IPS-18a (cell line): ENCODE data around the gene PPP4R1.

Experiments used
- H3K27ac ChIP-seq: one replicate; pipeline ENCODE4 v1.5.1; 2013; ENCODE audit warnings: low read length
- H3K27me3 ChIP-seq: one replicate; pipeline ENCODE4 v1.6.1; 2013; ENCODE audit warnings: mild to moderate bottlenecking, low read length; ENCODE audit not compliant: control insufficient read depth, insufficient read depth
- H3K36me3 ChIP-seq: one replicate; pipeline ENCODE4 v1.6.1; 2013; ENCODE audit warnings: low read depth, low read length; ENCODE audit not compliant: control insufficient read depth
- H3K4me1 ChIP-seq: one replicate; pipeline ENCODE4 v1.6.1; 2013; ENCODE audit warnings: low read depth, low read length; ENCODE audit not compliant: control insufficient read depth
- H3K4me3 ChIP-seq: one replicate; pipeline ENCODE4 v1.5.1; 2013; ENCODE audit warnings: low read length
- H3K9ac ChIP-seq: one replicate; pipeline ENCODE4 v1.6.1; 2013; ENCODE audit warnings: mild to moderate bottlenecking, low read length, moderate library complexity
- H3K9me3 ChIP-seq: one replicate; pipeline ENCODE4 v1.6.1; 2013; ENCODE audit warnings: low read depth, low read length; ENCODE audit not compliant: control insufficient read depth

PPP4R1 gene, protein sequence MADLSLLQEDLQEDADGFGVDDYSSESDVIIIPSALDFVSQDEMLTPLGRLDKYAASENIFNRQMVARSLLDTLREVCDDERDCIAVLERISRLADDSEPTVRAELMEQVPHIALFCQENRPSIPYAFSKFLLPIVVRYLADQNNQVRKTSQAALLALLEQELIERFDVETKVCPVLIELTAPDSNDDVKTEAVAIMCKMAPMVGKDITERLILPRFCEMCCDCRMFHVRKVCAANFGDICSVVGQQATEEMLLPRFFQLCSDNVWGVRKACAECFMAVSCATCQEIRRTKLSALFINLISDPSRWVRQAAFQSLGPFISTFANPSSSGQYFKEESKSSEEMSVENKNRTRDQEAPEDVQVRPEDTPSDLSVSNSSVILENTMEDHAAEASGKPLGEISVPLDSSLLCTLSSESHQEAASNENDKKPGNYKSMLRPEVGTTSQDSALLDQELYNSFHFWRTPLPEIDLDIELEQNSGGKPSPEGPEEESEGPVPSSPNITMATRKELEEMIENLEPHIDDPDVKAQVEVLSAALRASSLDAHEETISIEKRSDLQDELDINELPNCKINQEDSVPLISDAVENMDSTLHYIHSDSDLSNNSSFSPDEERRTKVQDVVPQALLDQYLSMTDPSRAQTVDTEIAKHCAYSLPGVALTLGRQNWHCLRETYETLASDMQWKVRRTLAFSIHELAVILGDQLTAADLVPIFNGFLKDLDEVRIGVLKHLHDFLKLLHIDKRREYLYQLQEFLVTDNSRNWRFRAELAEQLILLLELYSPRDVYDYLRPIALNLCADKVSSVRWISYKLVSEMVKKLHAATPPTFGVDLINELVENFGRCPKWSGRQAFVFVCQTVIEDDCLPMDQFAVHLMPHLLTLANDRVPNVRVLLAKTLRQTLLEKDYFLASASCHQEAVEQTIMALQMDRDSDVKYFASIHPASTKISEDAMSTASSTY

DNA sequence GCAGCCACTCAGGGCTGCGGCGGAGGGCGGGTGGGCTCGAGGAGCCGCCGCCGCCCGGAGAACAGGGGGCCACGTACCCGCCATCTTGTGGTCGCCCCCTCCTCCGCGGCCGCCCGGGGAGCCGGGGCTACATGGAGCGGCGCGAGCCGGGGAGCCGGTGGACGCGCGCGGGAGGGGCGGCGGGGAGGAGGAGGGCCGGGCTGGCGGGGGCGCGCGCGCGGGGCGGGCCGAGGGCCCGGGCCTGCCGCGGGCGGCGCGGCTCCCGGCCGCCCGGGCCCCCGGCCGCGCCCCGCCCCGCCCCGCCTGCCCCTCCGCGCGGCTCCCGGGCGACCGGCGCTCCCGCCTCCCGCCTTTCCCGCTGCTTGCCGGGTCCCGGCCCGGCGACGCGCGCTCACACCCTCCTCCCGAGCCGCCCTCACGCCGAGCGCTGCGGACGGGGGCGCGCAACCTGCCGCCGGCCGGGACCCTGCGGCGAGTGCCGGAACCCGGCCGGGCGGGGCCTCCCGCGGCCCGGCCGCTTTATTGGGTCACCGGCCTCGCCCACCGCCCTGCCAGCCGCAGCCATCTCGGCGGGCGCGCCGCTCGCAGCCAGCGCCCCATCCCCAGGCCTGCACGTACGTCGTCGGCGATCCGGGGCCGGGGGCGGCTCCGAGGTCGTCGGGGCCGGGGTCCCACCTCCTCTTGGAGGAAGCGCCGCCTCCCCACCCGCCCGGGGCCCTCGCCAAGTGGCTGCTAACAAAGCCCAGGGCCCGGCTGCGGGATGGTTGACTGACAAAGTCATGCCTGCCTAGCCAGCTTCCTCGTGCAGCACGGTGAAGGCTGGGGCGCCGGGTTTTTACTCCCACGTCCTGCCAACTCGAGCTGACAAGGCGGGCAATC lies at the start of gene PPP4R1:
PPP4R1 (minus strand) TSS at position 159 of the 879 bp plus-strand sequence; CDS start at position 84, 75 bp downstream.
- H3K9me3 ChIP-seq, result no peaks in the 10 kb centered on the region
- peak within 1 kb of the TSS; percentile 81 for H3K4me3 ChIP-seq
- H3K36me3 ChIP-seq, result peaks cover 8% of the 10 kb centered on the region
- no peaks in the 10 kb centered on the region for H3K27me3 ChIP-seq
- H3K4me1 ChIP-seq, result peaks cover 13% of the 10 kb centered on the region
- H3K9ac ChIP-seq, result peak within 1 kb of the TSS; percentile 90
- peak within 1 kb of the TSS; percentile 88 for H3K27ac ChIP-seq

DNA sequence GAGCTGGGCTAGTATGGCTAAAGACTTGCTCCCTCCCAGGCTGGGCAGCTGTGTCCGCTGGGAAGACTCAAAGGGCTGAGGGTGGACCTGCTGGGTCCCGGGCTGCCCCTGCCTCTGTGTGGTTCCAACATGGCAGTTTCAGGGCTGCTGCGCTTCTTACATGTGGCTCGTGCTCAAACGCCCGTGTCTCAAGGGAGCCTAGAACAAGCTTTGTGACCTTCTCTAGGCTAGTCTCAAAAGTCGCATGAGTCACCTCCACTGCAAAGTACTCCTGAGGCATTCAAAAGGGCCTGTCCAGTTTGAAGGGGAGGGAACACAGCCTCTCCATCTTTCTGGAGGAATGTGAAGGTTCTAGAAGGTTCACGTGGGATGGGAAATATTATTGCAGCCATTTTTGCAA lies 49.0 kb upstream of the PPP4R1 start:
- Histone ChIP-seq H3K9ac (no peak overlapping the region), H3K4me3 (no peak overlapping the region), H3K27me3 (no peaks in the 10 kb centered on the region), H3K27ac (no peak overlapping the region), H3K9me3 (no peaks in the 10 kb centered on the region), H3K36me3 (no peaks in the 10 kb centered on the region), H3K4me1 (no peaks in the 10 kb centered on the region)

DNA sequence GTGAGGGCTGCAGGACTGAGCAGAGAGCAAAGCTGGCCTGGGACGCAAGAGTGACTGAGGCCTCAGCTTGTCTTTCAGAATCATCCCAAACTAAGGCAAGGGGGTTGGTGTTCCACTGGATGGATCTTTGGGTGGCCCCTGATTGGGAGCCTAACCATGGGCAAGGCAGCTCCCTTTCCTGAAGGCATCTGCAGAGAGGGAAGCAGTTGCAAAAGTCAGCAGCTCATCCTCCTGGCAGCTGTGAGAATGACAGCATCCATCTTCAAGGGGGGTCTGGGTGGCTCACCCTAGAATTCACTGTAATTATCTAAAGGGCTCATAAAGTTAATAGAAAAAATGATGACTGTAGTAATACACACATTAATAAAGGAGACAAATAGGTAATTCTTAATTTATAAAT lies 47.2 kb upstream of the PPP4R1 start:
- no peaks in the 10 kb centered on the region for H3K4me1 ChIP-seq
- no peaks in the 10 kb centered on the region for H3K36me3 ChIP-seq
- H3K4me3 ChIP-seq, result no peak overlapping the region
- H3K27ac ChIP-seq, result no peak overlapping the region
- H3K9ac ChIP-seq, result no peak overlapping the region
- no peaks in the 10 kb centered on the region for H3K27me3 ChIP-seq
- H3K9me3 ChIP-seq, result no peaks in the 10 kb centered on the region

DNA sequence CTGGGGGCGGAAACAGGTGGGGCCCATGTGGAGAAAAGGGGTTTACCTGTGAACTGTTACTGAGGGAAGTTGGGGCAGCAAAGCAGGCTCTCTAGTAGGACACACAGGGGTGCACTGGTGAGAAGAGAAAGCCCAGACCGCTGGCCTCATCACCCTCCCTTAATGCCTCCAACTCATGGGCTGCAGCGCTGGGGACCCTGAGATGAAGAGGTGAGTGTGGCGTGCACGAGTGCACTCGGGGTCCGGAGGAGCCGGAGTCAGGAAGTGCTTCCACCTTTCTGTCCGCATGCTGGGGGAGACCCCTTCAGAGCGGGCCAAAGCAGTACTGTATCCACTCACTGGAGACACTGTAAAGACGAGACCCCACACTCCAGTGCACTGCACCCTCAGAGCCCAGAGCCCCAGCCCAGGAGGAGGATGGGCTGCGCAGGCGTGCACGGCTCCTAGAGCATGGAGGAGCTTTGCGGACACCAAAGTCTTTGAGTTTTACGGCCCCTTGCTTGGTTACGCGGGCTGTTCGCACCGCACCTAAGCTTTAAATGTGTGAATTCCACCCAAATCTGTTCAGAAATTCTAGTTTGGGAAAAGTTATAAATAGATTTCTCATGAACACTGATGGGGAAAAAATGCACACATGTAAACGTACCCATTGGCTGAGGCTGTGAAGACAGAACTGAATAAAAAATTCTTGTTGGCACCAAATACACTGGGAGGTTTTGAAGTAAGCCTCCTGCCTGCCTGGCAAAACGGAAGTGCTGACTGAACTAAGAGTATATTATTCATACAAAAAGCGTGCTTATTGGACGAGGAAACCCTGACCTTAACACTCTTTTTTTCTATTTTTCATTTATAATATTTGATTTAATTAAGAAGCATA lies 45.4 kb upstream of the PPP4R1 start:
- no peaks in the 10 kb centered on the region for H3K36me3 ChIP-seq
- H3K27me3 ChIP-seq, result no peaks in the 10 kb centered on the region
- no peaks in the 10 kb centered on the region for H3K9me3 ChIP-seq
- no peak overlapping the region for H3K9ac ChIP-seq
- no peaks in the 10 kb centered on the region for H3K4me1 ChIP-seq
- H3K27ac ChIP-seq, result no peak overlapping the region
- H3K4me3 ChIP-seq, result no peak overlapping the region

DNA sequence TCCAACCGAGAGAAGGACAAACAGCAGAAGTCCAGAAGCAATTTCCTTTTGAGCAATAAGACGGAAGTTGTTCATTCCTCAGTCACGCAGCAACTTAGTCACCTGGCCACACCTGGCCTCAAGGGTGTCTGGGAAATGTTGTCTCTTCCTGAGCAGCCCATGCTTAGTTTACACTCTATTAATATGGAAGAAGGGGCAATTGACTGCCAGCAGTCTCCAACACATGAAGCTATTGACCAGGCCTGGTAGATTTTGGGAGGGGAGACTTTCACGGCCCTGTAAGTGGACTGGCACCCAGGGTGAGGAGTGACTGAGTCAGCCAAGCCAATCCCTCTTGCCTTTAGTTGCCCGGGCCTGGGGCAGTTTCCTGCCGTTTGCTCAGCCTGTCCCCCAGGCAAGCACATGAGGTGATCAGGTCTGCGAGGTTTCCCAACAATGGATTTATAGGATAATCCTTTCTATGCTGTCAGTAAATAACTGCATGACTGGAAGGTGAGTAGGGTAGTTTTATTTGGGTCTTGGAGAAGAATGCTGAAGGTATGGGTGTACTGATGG lies 43.8 kb upstream of the PPP4R1 start:
- Histone ChIP-seq H3K4me3 (no peak overlapping the region), H3K9ac (no peak overlapping the region), H3K9me3 (no peaks in the 10 kb centered on the region), H3K36me3 (no peaks in the 10 kb centered on the region), H3K27ac (no peak overlapping the region), H3K27me3 (no peaks in the 10 kb centered on the region), H3K4me1 (no peaks in the 10 kb centered on the region)

DNA sequence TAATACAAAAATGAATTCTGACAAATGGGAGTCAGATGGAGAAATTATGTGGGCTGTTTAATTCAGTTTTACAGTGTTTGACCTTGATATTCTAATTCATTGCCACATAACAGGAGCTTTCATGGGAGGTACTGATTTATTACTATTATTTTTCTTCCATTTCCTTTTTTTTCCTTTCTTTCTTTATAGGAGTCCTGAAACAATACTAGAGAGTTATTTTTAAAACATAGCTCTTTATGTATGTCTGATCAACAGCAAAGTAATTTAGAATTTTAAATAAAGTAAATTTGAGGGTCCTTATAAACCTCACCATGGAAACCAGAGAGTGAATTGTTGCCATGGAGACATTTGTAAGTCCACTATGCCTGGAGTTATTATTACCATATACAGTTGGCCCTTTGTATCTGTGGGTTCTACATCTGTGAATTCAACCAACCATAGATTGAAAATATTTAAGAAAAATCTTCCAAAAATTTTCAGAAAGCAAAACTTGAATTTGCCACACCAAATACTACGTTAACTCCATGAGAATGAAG lies 40.9 kb upstream of the PPP4R1 start:
- Histone ChIP-seq H3K27me3 (no peaks in the 10 kb centered on the region), H3K9ac (no peak overlapping the region), H3K9me3 (no peaks in the 10 kb centered on the region), H3K4me1 (no peaks in the 10 kb centered on the region), H3K36me3 (no peaks in the 10 kb centered on the region), H3K27ac (no peak overlapping the region), H3K4me3 (no peak overlapping the region)

DNA sequence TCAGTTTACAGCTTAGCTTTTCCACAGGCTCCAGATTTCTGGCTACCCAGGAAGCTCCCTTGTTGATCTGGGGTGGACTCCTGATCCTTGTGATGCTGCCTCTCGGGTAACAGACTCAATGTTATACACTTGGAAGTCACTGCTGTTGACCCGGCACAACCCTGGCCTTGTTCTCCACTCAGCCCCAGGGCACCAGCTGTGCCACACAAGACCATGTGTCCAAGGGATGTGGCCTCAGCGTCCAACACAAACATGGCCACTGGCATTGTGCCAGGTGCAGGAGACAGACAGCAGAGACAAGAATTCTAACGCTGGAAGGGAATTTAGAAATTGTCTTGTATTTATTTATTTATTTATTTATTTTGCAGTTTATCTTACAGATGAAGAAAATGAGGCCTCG lies 39.0 kb upstream of the PPP4R1 start:
- H3K4me1 ChIP-seq, result no peaks in the 10 kb centered on the region
- H3K36me3 ChIP-seq, result no peaks in the 10 kb centered on the region
- no peaks in the 10 kb centered on the region for H3K9me3 ChIP-seq
- H3K27me3 ChIP-seq, result no peaks in the 10 kb centered on the region
- H3K27ac ChIP-seq, result no peak overlapping the region
- no peak overlapping the region for H3K9ac ChIP-seq
- no peak overlapping the region for H3K4me3 ChIP-seq

DNA sequence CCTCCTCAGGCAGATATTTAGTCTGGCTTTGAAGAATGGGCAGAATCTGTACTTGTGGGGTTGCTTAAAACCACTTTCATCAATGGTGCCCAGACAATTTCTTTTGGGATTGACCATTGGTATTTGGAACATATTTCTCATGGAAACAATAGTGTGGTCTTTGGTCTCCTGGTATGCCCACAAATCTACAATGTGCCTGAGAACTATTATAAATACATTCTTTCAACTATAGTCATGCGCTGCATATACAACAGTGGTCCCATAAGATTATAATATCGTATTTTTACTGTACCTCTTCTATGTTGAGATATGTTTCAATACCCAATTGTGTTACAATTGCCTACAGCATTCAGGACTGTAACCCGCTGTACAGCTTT lies 34.8 kb upstream of the PPP4R1 start:
- H3K4me1 ChIP-seq, result peaks cover 2% of the 10 kb centered on the region
- H3K4me3 ChIP-seq, result no peak overlapping the region
- no peaks in the 10 kb centered on the region for H3K27me3 ChIP-seq
- H3K9ac ChIP-seq, result no peak overlapping the region
- H3K27ac ChIP-seq, result no peak overlapping the region
- H3K9me3 ChIP-seq, result no peaks in the 10 kb centered on the region
- no peaks in the 10 kb centered on the region for H3K36me3 ChIP-seq

DNA sequence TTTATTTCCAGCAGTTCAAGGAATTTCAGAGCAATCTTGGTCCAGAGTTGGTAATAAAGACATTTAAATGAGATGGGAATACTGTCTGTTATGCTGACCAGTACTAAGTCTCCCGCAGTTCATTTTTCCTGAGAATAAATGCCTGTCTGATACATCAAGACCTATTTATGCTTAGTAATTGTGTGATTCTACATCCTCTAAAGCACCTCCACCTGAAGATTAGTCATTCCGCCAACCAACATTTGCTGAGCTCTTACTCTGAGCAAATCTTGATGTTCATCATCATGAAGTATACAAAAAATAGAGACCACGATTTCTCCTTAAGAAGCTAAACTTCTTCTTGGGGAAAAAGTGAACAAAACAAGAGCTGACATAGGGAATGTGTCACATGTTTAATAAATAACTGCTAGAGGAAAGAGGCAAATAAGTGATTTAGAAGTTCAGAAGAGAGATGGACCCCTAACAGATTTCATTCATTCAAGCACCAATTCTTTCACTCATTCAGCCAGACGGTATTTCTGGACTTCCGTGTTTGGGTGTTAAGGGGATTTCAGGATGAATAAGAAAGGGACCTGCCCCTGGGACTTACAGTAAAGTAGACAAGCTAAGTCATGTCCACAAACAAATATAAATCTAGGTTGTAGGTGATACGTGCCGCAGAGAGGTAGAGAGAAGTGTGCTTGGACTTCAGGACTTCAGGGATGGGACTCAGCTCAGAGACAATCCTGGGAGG lies 34.2 kb upstream of the PPP4R1 start:
- H3K4me1 ChIP-seq, result peaks cover 7% of the 10 kb centered on the region
- H3K36me3 ChIP-seq, result no peaks in the 10 kb centered on the region
- H3K4me3 ChIP-seq, result no peak overlapping the region
- H3K9me3 ChIP-seq, result no peaks in the 10 kb centered on the region
- no peak overlapping the region for H3K27ac ChIP-seq
- H3K9ac ChIP-seq, result no peak overlapping the region
- no peaks in the 10 kb centered on the region for H3K27me3 ChIP-seq
